ENCODE data around the gene ATAD1. TPM values are rescaled to one million over a fixed set of nuclear protein-coding genes. Genes with fewer than 3 reads are reported as not detected.
A peak's percentile ranks its signal among the peaks of the same experiment; 100 is the strongest.
"Not testable (repeated sequence)": the region's sequence is repeated elsewhere in the genome, so short reads cannot be mapped to it uniquely, and the experiment has no call there.

The ATAD1 gene
- total and polyA plus RNA-seq, 4 donors: 11.6 to 50.2 (median 28.7) TPM

DNA sequence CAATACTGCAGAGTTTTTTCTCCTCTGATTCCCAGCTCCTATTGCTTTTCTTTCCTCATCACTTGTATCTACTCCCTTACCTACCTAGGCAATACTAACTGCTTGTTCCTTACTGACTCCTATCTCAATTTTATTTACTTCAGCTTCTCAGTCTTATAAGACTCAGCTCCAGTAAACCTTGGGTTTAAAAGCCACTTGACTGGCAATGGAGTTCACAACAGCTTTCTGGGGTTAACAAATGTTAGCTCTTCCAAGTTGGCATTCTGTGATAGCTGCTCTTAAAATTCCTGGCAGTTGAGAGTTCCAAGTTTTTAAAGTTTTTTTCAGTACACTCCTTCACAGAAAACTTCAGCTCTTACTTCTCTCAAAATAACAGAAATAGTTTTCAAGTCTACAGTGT is 14.2 kb downstream of the ATAD1 start:
- no peak for TF ChIP-seq CTCF (IDR thresholded peaks at IDR 0.05; ENCODE audit: control extremely low read depth, extremely low read depth)
- Histone ChIP-seq H3K27me3 (ENCODE audit: control insufficient read depth in 3 of 3, insufficient read depth in 3 of 3, low read length in 2 of 3) (no peaks in the 10 kb centered on the region), H3K4me3 (no peak overlapping the region), H3K9ac (ENCODE audit: insufficient read depth in 1 of 2, low read length in 2 of 2) (no peak overlapping the region), H3K4me1 (ENCODE audit: control insufficient read depth in 5 of 5, insufficient read depth in 5 of 5, low read length in 5 of 5) (peaks cover 0 to 17% (median 0%) of the 10 kb centered on the region in 5 donors), H3K9me3 (ENCODE audit: control insufficient read depth in 4 of 4, insufficient read depth in 3 of 4, low read length in 3 of 4) (peaks cover 0 to 12% (median 1%) of the 10 kb centered on the region in 4 donors), H3K36me3 (ENCODE audit: control insufficient read depth in 4 of 4, insufficient read depth in 4 of 4, low read length in 4 of 4) (peaks cover 0 to 34% (median 16%) of the 10 kb centered on the region in 4 donors), H3K27ac (ENCODE audit: low read depth in 1 of 2, low read length in 1 of 2) (peak overlapping the region in 1 of 2 donors; percentile 45)
- DNase-seq: peak in 1 of 3 donors; percentile 15
- no peak for ATAC-seq (ENCODE audit: insufficient read depth, low FRiP score)

DNA sequence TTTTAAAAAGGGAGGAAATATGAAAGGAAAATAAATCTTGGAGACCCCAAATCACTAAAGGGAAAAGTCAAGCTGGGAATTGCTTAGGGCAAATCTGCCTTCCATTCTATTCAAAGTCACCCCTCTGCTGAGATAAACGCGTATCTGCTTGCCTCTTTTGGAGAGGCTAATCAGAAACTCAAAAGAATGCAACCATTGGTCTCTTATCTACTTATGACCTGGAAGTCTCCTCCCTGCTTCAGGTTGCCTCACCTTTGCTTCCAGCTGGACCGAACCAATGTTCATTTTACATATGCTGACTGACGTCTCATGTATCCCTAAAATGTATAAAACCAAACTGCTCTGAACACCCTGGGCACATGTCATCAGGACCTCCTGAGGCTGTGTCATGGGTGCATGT is 14.7 kb downstream of the ATAD1 start:
- Histone ChIP-seq H3K9me3 (ENCODE audit: control insufficient read depth in 4 of 4, insufficient read depth in 3 of 4, low read length in 3 of 4) (peaks cover 0 to 10% (median 1%) of the 10 kb centered on the region in 4 donors), H3K36me3 (ENCODE audit: control insufficient read depth in 4 of 4, insufficient read depth in 4 of 4, low read length in 4 of 4) (peaks cover 0 to 29% (median 16%) of the 10 kb centered on the region in 4 donors), H3K4me3 (no peak overlapping the region), H3K9ac (ENCODE audit: insufficient read depth in 1 of 2, low read length in 2 of 2) (no peak overlapping the region), H3K4me1 (ENCODE audit: control insufficient read depth in 5 of 5, insufficient read depth in 5 of 5, low read length in 5 of 5) (peaks cover 0 to 17% (median 0%) of the 10 kb centered on the region in 5 donors), H3K27me3 (ENCODE audit: control insufficient read depth in 3 of 3, insufficient read depth in 3 of 3, low read length in 2 of 3) (no peaks in the 10 kb centered on the region), H3K27ac (ENCODE audit: low read depth in 1 of 2, low read length in 1 of 2) (peak overlapping the region; percentile 22 to 45)
- no peak for TF ChIP-seq CTCF (IDR thresholded peaks at IDR 0.05; ENCODE audit: control extremely low read depth, extremely low read depth)
- 79 to 89% methylated on average over 4 of the region's 4 CpGs for WGBS, 2 donors
- no peak for ATAC-seq (ENCODE audit: insufficient read depth, low FRiP score)
- no peak for DNase-seq

GRCh38 chr10:87801813-87802435 is 16.1 kb downstream of the ATAD1 start:
- H3K9ac ChIP-seq (ENCODE audit: insufficient read depth in 1 of 2, low read length in 2 of 2); H3K27ac ChIP-seq (ENCODE audit: low read depth in 1 of 2, low read length in 1 of 2); ATAC-seq (ENCODE audit: insufficient read depth, low FRiP score); H3K27me3 ChIP-seq (ENCODE audit: control insufficient read depth in 3 of 3, insufficient read depth in 3 of 3, low read length in 2 of 3); H3K4me3 ChIP-seq; H3K9me3 ChIP-seq (ENCODE audit: control insufficient read depth in 4 of 4, insufficient read depth in 3 of 4, low read length in 3 of 4): not testable (repeated sequence)
- Histone ChIP-seq H3K36me3 (ENCODE audit: control insufficient read depth in 4 of 4, insufficient read depth in 4 of 4, low read length in 4 of 4) (peaks cover 0 to 22% (median 12%) of the 10 kb centered on the region in 4 donors), H3K4me1 (ENCODE audit: control insufficient read depth in 5 of 5, insufficient read depth in 5 of 5, low read length in 5 of 5) (peaks cover 0 to 22% (median 0%) of the 10 kb centered on the region in 5 donors)
- DNase-seq: peak in 1 of 3 donors; percentile 10
- 97 to 100% methylated on average over 1 of the region's 1 CpG for WGBS, 2 donors

GRCh38 chr10:87799860-87800259 is 18.2 kb downstream of the ATAD1 start:
- Histone ChIP-seq H3K9me3 (ENCODE audit: control insufficient read depth in 4 of 4, insufficient read depth in 3 of 4, low read length in 3 of 4) (peaks cover 0 to 7% (median 1%) of the 10 kb centered on the region in 4 donors), H3K27ac (ENCODE audit: low read depth in 1 of 2, low read length in 1 of 2) (no peak overlapping the region), H3K4me1 (ENCODE audit: control insufficient read depth in 5 of 5, insufficient read depth in 5 of 5, low read length in 5 of 5) (peaks cover 0 to 19% (median 0%) of the 10 kb centered on the region in 5 donors), H3K4me3 (no peak overlapping the region), H3K9ac (ENCODE audit: insufficient read depth in 1 of 2, low read length in 2 of 2) (no peak overlapping the region), H3K36me3 (ENCODE audit: control insufficient read depth in 4 of 4, insufficient read depth in 4 of 4, low read length in 4 of 4) (peaks cover 0 to 28% (median 10%) of the 10 kb centered on the region in 4 donors), H3K27me3 (ENCODE audit: control insufficient read depth in 3 of 3, insufficient read depth in 3 of 3, low read length in 2 of 3) (no peaks in the 10 kb centered on the region)
- no peak for ATAC-seq (ENCODE audit: insufficient read depth, low FRiP score)
- WGBS, 2 donors: 97 to 98% methylated on average over 1 of the region's 1 CpG
- no peak for DNase-seq
- no peak for TF ChIP-seq CTCF (IDR thresholded peaks at IDR 0.05; ENCODE audit: control extremely low read depth, extremely low read depth)
